Liver (tissue), 3 donors: ENCODE results near the gene OBP2B.

ENCODE experiments used
- EGR1 ChIP-seq, 2 donors: IDR thresholded peaks; 2 replicates each; pipeline ENCODE4 v1.6.1; 2016 to 2018; ENCODE audit warnings: antibody characterized with exemption in 2 of 2, low read depth in 2 of 2
- GABPA ChIP-seq, 2 donors: IDR thresholded peaks in 1 of 2; conservative IDR thresholded peaks in 1 of 2; 2 replicates each; pipeline ENCODE4 v1.6.1; 2016; ENCODE audit warnings: antibody characterized with exemption in 2 of 2, mild to moderate bottlenecking in 1 of 2, moderate library complexity in 1 of 2
- HNF4G ChIP-seq: IDR thresholded peaks from 2 replicates; pipeline ENCODE4 v1.6.1; 2016; ENCODE audit warnings: antibody characterized with exemption
- JUND ChIP-seq, 2 donors: IDR thresholded peaks; 2 replicates each; pipeline ENCODE4 v1.6.1; 2016; ENCODE audit warnings: antibody characterized with exemption in 2 of 2
- SP1 ChIP-seq: IDR thresholded peaks from 2 replicates; pipeline ENCODE4 v1.6.1; 2018; ENCODE audit warnings: antibody characterized with exemption, mild to moderate bottlenecking
- TAF1 ChIP-seq: conservative IDR thresholded peaks from 2 replicates; pipeline ENCODE4 v1.6.1; 2016; ENCODE audit warnings: antibody characterized with exemption, mild to moderate bottlenecking
- YY1 ChIP-seq: IDR thresholded peaks from 2 replicates; pipeline ENCODE4 v1.6.1; 2016; ENCODE audit warnings: antibody characterized with exemption, mild to moderate bottlenecking
- TF ChIP-seq, protein P1 (sequence below): fragments of 150-350 bp; IDR thresholded peaks from 2 replicates; pipeline ENCODE4 v1.5.1; 2017; ENCODE audit warnings: improper control_type of control experiment, low read depth, low read length; ENCODE audit not compliant: missing input control
- TF ChIP-seq, protein P2 (sequence below): IDR thresholded peaks from 2 replicates; pipeline ENCODE4 v1.6.1; 2016; ENCODE audit warnings: antibody characterized with exemption, mild to moderate bottlenecking
- TF ChIP-seq, protein P3 (sequence below): IDR thresholded peaks from 2 replicates; pipeline ENCODE4 v1.6.1; 2016; ENCODE audit warnings: antibody characterized with exemption
- TF ChIP-seq, protein P4 (sequence below): IDR thresholded peaks from 2 replicates; pipeline ENCODE4 v1.6.1; 2016; ENCODE audit warnings: antibody characterized with exemption
- TF ChIP-seq, protein P5 (sequence below): IDR thresholded peaks from 2 replicates; pipeline ENCODE4 v1.6.1; 2016; ENCODE audit warnings: antibody characterized with exemption
- donor health status: healthy.
- donor health status: healthy.

DNA sequence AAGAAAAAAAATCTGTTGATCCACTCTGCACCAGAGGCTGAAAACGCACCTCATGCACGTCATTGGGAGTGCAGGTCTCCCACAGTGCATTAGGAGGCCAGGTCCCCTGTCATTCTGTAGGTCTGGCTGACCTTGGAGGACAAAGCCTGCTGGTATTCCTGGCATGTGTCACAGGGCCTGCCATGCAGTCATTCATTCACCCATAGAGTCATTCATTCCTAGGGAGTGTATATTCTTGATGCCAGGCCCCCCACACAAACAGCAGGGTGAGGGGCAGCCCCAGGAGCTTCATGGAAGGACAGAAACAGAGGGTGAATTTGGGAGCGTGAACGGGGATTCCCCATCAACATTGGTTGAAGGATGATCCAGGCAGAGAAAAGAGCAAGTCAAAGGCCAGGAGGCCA, 47.5 kb downstream of the OBP2B start:
- TF ChIP-seq, protein P1, sequence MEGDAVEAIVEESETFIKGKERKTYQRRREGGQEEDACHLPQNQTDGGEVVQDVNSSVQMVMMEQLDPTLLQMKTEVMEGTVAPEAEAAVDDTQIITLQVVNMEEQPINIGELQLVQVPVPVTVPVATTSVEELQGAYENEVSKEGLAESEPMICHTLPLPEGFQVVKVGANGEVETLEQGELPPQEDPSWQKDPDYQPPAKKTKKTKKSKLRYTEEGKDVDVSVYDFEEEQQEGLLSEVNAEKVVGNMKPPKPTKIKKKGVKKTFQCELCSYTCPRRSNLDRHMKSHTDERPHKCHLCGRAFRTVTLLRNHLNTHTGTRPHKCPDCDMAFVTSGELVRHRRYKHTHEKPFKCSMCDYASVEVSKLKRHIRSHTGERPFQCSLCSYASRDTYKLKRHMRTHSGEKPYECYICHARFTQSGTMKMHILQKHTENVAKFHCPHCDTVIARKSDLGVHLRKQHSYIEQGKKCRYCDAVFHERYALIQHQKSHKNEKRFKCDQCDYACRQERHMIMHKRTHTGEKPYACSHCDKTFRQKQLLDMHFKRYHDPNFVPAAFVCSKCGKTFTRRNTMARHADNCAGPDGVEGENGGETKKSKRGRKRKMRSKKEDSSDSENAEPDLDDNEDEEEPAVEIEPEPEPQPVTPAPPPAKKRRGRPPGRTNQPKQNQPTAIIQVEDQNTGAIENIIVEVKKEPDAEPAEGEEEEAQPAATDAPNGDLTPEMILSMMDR: no peak
- TF ChIP-seq GABPA (IDR thresholded peaks at IDR 0.05 in 1 of 2, conservative IDR thresholded peaks at IDR 0.05 in 1 of 2) (no peak), SP1 (no peak), TAF1 (no peak), HNF4G (no peak), JUND (IDR thresholded peaks at IDR 0.05) (no peak), EGR1 (IDR thresholded peaks at IDR 0.05; ENCODE audit: low read depth in 2 of 2) (no peak), YY1 (no peak)
- TF ChIP-seq, protein P2, sequence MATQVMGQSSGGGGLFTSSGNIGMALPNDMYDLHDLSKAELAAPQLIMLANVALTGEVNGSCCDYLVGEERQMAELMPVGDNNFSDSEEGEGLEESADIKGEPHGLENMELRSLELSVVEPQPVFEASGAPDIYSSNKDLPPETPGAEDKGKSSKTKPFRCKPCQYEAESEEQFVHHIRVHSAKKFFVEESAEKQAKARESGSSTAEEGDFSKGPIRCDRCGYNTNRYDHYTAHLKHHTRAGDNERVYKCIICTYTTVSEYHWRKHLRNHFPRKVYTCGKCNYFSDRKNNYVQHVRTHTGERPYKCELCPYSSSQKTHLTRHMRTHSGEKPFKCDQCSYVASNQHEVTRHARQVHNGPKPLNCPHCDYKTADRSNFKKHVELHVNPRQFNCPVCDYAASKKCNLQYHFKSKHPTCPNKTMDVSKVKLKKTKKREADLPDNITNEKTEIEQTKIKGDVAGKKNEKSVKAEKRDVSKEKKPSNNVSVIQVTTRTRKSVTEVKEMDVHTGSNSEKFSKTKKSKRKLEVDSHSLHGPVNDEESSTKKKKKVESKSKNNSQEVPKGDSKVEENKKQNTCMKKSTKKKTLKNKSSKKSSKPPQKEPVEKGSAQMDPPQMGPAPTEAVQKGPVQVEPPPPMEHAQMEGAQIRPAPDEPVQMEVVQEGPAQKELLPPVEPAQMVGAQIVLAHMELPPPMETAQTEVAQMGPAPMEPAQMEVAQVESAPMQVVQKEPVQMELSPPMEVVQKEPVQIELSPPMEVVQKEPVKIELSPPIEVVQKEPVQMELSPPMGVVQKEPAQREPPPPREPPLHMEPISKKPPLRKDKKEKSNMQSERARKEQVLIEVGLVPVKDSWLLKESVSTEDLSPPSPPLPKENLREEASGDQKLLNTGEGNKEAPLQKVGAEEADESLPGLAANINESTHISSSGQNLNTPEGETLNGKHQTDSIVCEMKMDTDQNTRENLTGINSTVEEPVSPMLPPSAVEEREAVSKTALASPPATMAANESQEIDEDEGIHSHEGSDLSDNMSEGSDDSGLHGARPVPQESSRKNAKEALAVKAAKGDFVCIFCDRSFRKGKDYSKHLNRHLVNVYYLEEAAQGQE: no peak
- TF ChIP-seq, protein P3, sequence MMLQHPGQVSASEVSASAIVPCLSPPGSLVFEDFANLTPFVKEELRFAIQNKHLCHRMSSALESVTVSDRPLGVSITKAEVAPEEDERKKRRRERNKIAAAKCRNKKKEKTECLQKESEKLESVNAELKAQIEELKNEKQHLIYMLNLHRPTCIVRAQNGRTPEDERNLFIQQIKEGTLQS: no peak
- TF ChIP-seq, protein P4, sequence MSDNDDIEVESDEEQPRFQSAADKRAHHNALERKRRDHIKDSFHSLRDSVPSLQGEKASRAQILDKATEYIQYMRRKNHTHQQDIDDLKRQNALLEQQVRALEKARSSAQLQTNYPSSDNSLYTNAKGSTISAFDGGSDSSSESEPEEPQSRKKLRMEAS: no peak
- TF ChIP-seq, protein P5, sequence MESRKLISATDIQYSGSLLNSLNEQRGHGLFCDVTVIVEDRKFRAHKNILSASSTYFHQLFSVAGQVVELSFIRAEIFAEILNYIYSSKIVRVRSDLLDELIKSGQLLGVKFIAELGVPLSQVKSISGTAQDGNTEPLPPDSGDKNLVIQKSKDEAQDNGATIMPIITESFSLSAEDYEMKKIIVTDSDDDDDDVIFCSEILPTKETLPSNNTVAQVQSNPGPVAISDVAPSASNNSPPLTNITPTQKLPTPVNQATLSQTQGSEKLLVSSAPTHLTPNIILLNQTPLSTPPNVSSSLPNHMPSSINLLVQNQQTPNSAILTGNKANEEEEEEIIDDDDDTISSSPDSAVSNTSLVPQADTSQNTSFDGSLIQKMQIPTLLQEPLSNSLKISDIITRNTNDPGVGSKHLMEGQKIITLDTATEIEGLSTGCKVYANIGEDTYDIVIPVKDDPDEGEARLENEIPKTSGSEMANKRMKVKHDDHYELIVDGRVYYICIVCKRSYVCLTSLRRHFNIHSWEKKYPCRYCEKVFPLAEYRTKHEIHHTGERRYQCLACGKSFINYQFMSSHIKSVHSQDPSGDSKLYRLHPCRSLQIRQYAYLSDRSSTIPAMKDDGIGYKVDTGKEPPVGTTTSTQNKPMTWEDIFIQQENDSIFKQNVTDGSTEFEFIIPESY: no peak
